ENCODE data around the gene PHPT1. TPM values are rescaled to one million over a fixed set of nuclear protein-coding genes. Genes with fewer than 3 reads are reported as not detected.

PHPT1 gene
- total RNA-seq, 1 experiment from 2014 or later, result 70.5 TPM

DNA sequence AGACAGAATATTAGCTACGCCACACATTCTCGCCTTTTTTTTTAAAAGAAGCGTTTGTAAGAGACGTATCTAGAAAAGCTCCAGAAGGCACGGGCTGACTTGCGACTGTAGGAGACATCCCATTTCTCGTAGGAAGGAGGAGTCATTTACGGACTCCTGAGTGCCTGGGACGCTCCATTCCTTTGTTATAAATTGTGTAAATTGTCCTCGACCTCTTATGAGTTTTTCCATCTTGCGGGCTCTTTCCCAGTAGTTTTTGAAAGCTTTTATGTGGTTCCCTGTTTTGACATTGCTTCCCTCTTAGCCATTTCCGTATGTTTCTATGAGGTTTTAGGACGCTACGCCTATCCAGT is 40.4 kb upstream of the PHPT1 start:
- H3K9me3 ChIP-seq (replicated peaks), result no peaks in the 10 kb centered on the region
- peak overlapping the region; percentile 98 for H3K4me3 ChIP-seq
- H3K27me3 ChIP-seq (replicated peaks), result no peaks in the 10 kb centered on the region
- no peak overlapping the region for H3K27ac ChIP-seq
- peaks cover 15% of the 10 kb centered on the region for H3K4me1 ChIP-seq (replicated peaks)
- peaks cover 52% of the 10 kb centered on the region for H3K36me3 ChIP-seq
- DNase-seq (ENCODE audit: low read depth in 1 of 2, low spot score in 2 of 2), result peak in 1 of 2 experiments; percentile 23

DNA sequence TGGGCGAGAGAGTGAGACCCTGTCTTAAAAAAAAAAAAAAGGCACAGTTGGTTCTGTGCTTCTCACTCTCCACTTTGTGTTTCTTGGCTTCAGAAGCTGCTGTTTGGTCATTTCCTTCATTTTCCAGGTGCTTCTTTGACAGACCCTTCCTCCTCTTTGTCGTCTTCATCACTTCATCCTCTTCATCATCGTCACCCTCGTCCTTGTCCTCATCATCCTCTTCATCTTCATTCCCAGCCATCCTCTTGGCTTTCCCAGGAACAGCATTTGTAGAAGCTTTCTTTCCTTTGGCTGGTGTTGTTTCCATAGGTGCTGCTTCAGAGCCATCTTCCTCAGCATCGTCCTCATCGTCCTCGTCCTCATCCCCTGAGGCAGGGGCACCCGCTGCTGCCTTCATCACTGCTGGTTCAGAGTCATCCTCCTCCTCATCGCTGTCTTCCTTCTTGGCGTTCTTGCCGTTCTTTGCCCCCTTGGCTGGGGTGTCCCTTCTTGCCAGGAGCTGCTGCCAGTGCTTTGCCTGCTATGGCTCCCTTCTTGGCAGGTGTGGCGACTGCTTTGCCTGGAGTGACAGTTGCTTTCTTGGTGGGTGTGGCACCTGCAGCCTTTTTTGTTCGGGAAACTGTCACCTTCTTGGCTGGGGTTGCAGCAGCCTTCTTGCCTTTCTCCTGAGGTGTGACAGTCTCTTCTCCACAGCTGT is 34.3 kb upstream of the PHPT1 start:
- no peak overlapping the region for H3K27ac ChIP-seq
- H3K4me3 ChIP-seq, result no peak overlapping the region
- H3K9me3 ChIP-seq (replicated peaks), result no peaks in the 10 kb centered on the region
- DNase-seq (ENCODE audit: low read depth in 1 of 2, low spot score in 2 of 2), result no peak
- H3K27me3 ChIP-seq (replicated peaks), result no peaks in the 10 kb centered on the region
- no peaks in the 10 kb centered on the region for H3K4me1 ChIP-seq (replicated peaks)
- H3K36me3 ChIP-seq, result peaks cover 51% of the 10 kb centered on the region

DNA sequence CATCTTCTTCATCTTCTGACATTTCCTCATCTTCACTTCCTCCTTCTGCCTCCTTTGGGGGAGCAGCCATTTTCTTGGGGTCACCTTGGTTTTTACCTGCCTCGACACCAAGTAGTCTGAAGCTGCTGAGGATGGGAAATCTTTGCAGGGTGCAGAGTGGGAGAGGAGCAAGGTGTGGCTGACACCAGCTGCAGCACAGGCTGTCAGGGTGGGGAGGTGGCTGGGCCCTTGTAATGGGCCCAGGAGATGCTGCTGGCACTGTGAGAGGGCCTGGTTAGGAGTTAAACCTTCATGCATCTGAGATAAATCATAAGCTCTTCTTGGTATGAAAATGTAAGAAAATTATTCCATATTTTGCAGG is 33.8 kb upstream of the PHPT1 start:
- Histone ChIP-seq H3K4me3 (no peak overlapping the region), H3K27me3 (replicated peaks) (no peaks in the 10 kb centered on the region), H3K4me1 (replicated peaks) (no peaks in the 10 kb centered on the region), H3K36me3 (peaks cover 45% of the 10 kb centered on the region), H3K9me3 (replicated peaks) (no peaks in the 10 kb centered on the region), H3K27ac (no peak overlapping the region)
- no peak for DNase-seq (ENCODE audit: low read depth in 1 of 2, low spot score in 2 of 2)

DNA sequence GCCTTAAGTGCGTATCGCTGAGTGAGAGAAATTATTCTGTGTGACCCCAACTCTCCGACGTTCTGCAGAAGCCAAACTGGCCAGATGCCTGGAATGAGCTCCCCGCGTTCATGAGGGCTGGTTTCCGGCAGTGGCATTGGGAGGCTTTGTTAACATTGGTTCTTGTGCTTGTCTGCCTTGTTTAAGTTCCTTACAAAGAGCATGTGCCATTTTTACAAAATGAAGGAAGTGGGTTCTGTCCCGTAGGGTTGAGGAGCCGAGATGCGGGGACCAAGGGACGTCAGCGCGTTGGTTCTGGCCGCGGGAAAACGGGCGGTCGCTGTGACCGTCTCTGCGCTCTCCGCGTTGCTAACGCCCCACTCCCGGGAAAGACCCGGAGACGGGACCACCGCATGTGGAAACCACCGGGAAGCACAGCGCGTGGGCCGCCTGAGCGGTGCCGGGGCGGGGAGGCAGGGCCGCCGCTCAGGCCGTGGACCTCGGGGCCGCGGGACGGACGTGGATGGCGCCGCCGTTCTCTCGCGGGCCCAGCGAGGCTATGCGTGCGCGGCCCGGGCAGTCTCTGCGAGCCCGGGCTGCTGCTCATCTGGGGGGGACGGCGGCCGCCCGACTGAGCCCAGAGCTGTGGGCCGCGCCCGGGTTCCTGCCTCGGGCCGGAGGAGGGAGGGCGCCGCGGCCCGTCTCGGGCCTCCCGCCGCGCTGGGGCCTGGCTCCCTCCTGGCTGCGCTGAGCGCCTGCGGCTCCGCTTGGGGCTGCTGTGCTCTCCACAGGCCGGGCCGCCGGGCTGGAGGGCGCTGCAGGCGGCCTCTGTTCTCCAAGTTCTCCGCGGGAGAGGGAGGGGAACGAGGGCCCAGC is 28.0 kb upstream of the PHPT1 start:
- H3K4me1 ChIP-seq (replicated peaks), result no peaks in the 10 kb centered on the region
- H3K27ac ChIP-seq, result no peak overlapping the region
- no peaks in the 10 kb centered on the region for H3K9me3 ChIP-seq (replicated peaks)
- no peak for DNase-seq (ENCODE audit: low read depth in 1 of 2, low spot score in 2 of 2)
- no peaks in the 10 kb centered on the region for H3K27me3 ChIP-seq (replicated peaks)
- H3K4me3 ChIP-seq, result no peak overlapping the region
- H3K36me3 ChIP-seq, result peaks cover 21% of the 10 kb centered on the region

DNA sequence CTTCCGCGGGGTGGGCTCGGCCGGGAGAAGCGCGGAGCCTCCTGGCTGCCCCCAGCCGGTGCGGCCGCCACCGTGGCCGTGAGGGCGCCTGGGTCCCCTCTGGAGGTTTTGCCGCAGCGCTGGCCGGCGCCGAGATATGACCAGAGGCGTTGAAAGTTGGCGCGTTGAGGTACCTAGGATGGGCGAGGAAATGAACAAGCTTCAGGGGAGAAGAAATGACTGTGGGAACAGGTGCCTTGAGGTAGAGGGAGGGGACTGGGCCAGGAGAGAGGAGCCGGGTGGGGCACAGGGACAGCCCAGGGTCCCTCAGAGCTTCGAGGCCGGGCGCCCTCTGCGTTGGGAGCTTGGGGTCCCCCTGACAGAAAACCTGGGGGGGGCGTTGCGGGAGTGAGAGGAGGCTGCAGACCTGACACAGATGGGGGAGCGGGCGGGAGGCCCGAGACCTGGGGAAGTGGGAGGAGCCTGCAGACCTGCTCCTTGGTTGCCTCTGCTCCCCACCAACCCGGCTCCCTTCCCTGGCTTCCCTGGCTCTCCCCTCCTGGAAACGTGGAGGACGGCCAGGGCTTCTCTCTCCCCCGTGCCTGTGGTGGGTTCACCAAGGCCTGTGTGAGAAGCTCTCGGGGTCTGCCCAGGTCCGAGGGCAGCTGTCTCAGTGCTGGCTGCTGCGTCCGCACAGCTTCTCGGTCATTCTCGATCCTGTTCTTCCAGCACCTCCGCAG is 27.2 kb upstream of the PHPT1 start:
- Histone ChIP-seq H3K36me3 (peaks cover 26% of the 10 kb centered on the region), H3K27me3 (replicated peaks) (no peaks in the 10 kb centered on the region), H3K4me1 (replicated peaks) (no peaks in the 10 kb centered on the region), H3K9me3 (replicated peaks) (no peaks in the 10 kb centered on the region), H3K4me3 (no peak overlapping the region), H3K27ac (no peak overlapping the region)
- no peak for DNase-seq (ENCODE audit: low read depth in 1 of 2, low spot score in 2 of 2)

DNA sequence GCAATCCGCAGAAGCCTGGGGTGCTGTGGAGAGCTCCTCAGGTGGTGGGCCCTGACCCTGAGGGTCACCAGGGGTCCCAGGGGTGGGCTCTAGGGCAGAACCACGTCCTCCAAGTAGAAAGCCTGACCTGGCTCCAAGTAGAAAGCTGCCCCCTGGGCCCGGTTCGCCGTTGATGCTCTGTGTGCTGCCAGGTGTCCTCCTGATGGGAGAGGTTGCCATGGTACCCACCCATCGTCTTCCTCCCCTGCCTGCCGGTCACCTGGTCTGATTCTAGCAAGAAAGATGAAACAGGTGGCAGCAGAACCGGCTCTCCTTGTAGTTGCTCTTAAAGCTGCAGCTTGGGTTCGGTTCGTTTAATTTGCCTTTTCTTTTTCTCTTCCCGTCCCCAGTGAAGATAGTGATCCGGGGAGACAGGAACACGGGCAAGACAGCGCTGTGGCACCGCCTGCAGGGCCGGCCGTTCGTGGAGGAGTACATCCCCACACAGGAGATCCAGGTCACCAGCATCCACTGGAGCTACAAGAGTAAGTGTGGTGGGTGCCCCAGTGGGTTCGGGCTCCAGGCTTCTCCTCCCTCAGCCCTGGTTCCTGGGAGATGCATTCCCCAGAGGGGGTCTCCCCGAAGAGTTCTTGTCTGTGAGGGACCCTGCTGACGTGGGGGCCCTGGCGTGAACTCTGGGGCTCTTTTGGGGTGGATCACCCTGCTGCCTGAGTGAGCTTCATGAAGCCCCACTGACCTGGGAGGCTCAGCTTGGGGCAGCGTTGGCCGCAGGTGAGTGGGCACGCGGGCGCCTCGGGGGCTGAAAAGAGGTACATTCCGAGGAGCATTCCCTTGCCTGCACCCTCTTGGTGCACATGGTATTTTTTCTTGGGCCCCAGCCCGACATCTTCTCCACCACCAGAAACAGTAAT is 25.8 kb upstream of the PHPT1 start:
- H3K9me3 ChIP-seq (replicated peaks), result no peaks in the 10 kb centered on the region
- H3K27me3 ChIP-seq (replicated peaks), result no peaks in the 10 kb centered on the region
- no peak for DNase-seq (ENCODE audit: low read depth in 1 of 2, low spot score in 2 of 2)
- no peak overlapping the region for H3K4me3 ChIP-seq
- H3K27ac ChIP-seq, result no peak overlapping the region
- H3K36me3 ChIP-seq, result peaks cover 37% of the 10 kb centered on the region
- no peaks in the 10 kb centered on the region for H3K4me1 ChIP-seq (replicated peaks)

DNA sequence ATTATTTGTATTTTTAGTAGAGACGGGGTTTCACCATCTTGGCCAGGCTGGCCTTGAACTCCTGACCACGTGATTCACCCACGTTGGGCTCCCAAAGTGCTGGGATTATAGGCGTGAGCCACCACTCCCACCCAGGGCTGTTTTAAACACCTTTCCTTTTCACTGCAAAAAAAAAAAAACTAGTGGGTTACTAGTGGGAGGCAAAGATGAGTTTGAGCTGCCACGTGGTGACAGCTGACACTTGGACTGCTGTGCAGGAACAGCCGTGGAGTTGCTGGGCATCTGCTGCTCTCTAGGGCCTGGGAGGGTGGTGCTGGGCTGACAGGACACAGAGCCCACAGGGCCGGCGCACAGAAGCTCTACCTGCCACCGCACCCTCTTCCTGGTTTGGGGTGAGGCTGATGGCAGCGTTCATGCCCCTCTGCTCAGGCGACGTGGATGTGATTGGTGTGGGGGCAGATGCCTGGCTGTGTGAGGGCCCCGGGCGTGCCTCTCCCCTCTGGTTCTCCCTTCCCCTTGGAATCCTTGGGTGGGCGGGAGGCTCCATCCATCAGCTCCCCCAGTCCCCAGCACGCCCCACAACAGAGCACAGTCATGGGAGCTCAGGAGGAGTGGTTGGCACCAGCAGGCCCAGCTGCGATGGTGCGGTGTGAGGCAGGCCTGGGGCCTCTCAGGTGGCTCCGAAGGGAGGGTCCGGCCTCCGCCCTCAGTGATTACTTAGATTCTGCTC is 24.5 kb upstream of the PHPT1 start:
- no peaks in the 10 kb centered on the region for H3K9me3 ChIP-seq (replicated peaks)

DNA sequence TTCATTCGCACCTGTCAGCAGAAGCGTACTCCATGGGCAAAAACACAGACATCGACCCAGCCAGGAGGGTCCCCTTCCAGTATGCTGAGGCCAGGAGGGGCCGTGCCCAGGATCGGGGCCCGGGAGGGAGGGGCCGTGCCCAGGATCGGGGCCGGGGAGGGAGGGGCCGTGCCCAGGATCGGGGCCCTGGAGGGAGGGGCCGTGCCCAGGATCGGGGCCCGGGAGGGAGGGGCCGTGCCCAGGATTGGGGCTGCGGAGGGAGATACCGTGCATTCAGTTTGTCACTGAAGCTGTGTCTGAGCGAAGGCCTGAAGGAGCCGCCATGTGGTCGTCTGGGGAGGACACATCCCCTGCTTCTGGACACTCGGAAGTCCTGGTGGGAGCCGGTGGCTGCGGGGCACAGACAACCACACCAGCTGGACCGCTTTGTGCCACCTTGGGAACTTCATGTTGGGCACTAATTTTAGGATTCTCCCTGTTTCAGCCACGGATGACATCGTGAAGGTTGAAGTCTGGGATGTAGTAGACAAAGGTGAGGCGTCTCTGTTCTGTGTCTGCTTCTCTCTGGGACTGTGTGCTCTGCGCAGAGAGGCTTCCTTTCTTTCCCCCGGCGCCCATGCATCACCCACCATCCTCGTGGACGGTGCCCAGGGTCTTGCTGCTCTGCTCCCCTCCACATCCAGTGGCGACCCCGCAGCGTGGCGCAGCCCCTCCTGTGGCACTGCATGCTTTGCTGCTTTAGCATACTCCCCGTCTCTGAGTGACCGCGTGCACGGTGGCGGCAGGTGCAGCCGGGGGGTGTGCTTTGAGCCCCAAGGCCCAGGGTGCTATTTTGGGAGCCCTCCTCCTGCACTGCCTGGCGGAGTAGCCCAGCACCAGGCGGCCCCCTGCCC is 23.7 kb upstream of the PHPT1 start:
- Histone ChIP-seq H3K36me3 (peaks cover 55% of the 10 kb centered on the region), H3K4me1 (replicated peaks) (no peaks in the 10 kb centered on the region), H3K27me3 (replicated peaks) (no peaks in the 10 kb centered on the region), H3K9me3 (replicated peaks) (no peaks in the 10 kb centered on the region), H3K4me3 (no peak overlapping the region), H3K27ac (no peak overlapping the region)
- no peak for DNase-seq (ENCODE audit: low read depth in 1 of 2, low spot score in 2 of 2)

More for the DNA sequence above, 24.5 kb upstream of the PHPT1 start:
- peaks cover 46% of the 10 kb centered on the region for H3K36me3 ChIP-seq
- H3K4me1 ChIP-seq (replicated peaks), result no peaks in the 10 kb centered on the region
- DNase-seq (ENCODE audit: low read depth in 1 of 2, low spot score in 2 of 2), result no peak
- H3K4me3 ChIP-seq, result no peak overlapping the region
- no peaks in the 10 kb centered on the region for H3K27me3 ChIP-seq (replicated peaks)
- H3K27ac ChIP-seq, result no peak overlapping the region

DNA sequence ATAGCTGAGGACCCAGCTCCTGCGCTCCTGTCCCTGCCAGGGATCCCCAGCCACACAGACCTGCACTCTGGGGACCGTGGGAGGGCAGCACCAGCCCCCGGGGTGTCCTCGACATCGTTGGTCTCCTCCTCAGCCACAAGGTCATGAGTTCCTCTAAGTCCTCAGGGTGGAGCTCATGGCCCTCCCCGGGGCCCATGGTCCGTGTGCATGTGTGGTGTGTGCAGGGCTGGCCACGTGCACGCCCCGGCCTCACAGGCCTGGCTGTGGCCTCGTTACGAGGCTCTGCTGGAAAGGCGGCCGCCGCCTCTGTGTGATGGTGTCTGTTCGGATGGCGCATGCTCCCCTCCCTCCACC is 23.0 kb upstream of the PHPT1 start:
- no peak overlapping the region for H3K4me3 ChIP-seq
- no peaks in the 10 kb centered on the region for H3K4me1 ChIP-seq (replicated peaks)
- no peaks in the 10 kb centered on the region for H3K9me3 ChIP-seq (replicated peaks)
- H3K36me3 ChIP-seq, result peaks cover 62% of the 10 kb centered on the region
- no peak overlapping the region for H3K27ac ChIP-seq
- no peak for DNase-seq (ENCODE audit: low read depth in 1 of 2, low spot score in 2 of 2)
- no peaks in the 10 kb centered on the region for H3K27me3 ChIP-seq (replicated peaks)

DNA sequence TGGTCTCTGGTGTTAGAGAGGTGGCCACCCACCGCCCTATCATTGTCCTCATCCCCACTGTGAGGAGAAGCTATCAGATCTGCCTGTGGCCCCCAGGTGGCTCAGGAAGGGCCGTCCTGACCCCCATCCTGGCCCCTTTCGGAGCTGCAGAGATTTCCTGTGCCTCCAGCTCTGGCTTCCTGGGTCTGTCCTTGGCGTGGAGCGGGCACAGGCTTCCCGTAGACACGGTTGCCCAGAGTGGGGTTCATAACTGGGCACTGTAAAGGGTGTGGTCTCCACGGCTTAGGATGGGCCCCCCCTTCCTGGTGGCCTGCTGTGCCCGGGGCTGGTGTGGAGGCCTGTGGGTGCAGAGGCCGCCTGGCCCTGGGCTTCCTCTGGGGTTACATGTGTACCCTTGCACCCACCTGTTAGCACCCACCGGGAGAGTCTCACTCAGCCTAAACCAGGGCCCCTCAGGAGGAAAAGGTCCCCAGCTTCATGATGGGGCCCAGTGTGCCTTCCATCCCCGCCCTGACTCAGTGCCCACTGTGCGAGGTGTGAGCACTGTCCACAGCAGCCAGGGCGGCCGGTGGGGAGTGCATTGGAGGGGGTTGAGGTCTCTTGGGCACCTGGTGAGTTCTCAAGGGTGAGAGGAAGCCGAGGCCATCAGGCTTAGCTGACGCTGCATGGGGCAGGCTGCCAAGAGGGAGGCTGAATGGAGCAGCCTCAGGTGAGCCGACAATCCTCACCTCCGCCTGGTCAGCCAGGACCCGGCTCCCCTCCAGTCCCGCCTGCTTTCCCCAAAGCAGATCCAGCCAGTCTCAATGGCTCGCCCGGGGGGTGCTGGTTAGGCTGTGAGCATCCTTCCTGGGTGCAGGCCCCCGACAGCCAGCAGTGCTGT is 22.3 kb upstream of the PHPT1 start:
- H3K27me3 ChIP-seq (replicated peaks), result no peaks in the 10 kb centered on the region
- no peaks in the 10 kb centered on the region for H3K9me3 ChIP-seq (replicated peaks)
- no peak for DNase-seq (ENCODE audit: low read depth in 1 of 2, low spot score in 2 of 2)
- peaks cover 69% of the 10 kb centered on the region for H3K36me3 ChIP-seq
- no peaks in the 10 kb centered on the region for H3K4me1 ChIP-seq (replicated peaks)
- H3K27ac ChIP-seq, result no peak overlapping the region
- no peak overlapping the region for H3K4me3 ChIP-seq

DNA sequence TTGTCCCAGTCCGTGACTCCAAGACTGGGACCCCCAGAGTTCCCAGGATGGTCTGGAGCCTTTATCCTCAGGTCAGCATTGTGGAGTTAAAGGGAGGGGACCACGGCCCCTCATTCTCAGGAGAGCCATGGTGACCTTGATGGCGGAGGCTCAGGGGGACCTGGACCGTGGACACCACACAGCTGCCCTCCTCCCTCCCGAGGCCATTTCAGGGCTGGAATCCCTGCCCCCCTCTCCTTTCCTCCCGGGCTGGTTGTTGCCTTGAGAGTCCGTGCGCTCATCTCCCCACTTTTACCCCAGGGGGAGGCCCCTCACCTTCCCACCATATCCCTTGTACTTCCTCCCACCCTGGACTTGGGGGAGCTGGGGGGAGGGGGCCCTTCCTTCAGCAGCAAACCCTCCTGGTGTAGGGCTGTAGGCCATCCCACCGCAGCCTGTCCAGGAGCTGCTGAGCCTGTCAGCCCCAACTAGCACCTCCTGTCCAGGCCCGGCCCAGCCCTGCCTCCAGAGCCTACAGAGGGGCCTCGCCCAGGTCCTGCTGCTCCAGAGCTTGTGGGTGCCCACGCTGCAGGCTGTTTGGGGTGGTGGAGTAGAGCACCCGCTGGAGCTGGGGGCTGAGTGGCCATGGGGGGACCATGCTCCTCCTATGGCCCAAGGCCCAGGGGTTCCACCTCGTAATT is 21.3 kb upstream of the PHPT1 start:
- no peak for DNase-seq (ENCODE audit: low read depth in 1 of 2, low spot score in 2 of 2)
- H3K4me3 ChIP-seq, result no peak overlapping the region
- no peaks in the 10 kb centered on the region for H3K4me1 ChIP-seq (replicated peaks)
- H3K9me3 ChIP-seq (replicated peaks), result no peaks in the 10 kb centered on the region
- no peak overlapping the region for H3K27ac ChIP-seq
- peaks cover 77% of the 10 kb centered on the region for H3K36me3 ChIP-seq
- H3K27me3 ChIP-seq (replicated peaks), result no peaks in the 10 kb centered on the region
